Gastrocnemius medialis (tissue), 4 donors: Measurements from ENCODE around the gene SAMD4A.

Source experiments
- POLR2A ChIP-seq, 2 donors: fragments of 450-650 bp; IDR thresholded peaks; one replicate each; pipeline ENCODE4 v1.6.1; 2017; ENCODE audit warnings: antibody characterized with exemption in 2 of 2, mild to moderate bottlenecking in 2 of 2, moderate library complexity in 2 of 2
- TF ChIP-seq, protein P1 (sequence below), 5 experiments: fragments of 450-650 bp in 3 of 5; fragments of 200-600 bp in 2 of 5; sonication (generic) in 2 of 5; IDR thresholded peaks in 4 of 5; conservative IDR thresholded peaks in 1 of 5; 1 replicate in 4 of 5; 2 replicates in 1 of 5; pipeline ENCODE4 v1.5.1; 2016 to 2019; ENCODE audit warnings: antibody characterized with exemption in 5 of 5, mild to moderate bottlenecking in 3 of 5, moderate library complexity in 3 of 5

- TF ChIP-seq POLR2A (IDR thresholded peaks at IDR 0.05): no peak
- TF ChIP-seq, protein P1, sequence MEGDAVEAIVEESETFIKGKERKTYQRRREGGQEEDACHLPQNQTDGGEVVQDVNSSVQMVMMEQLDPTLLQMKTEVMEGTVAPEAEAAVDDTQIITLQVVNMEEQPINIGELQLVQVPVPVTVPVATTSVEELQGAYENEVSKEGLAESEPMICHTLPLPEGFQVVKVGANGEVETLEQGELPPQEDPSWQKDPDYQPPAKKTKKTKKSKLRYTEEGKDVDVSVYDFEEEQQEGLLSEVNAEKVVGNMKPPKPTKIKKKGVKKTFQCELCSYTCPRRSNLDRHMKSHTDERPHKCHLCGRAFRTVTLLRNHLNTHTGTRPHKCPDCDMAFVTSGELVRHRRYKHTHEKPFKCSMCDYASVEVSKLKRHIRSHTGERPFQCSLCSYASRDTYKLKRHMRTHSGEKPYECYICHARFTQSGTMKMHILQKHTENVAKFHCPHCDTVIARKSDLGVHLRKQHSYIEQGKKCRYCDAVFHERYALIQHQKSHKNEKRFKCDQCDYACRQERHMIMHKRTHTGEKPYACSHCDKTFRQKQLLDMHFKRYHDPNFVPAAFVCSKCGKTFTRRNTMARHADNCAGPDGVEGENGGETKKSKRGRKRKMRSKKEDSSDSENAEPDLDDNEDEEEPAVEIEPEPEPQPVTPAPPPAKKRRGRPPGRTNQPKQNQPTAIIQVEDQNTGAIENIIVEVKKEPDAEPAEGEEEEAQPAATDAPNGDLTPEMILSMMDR (IDR thresholded peaks at IDR 0.05 in 4 of 5, conservative IDR thresholded peaks at IDR 0.05 in 1 of 5): no peak
Observed at GRCh38 chr14:54812617-54813016, 245.7 kb downstream of the SAMD4A start.
